Vagina (tissue), 2 donors: ENCODE data around the gene LSM6. TPM values are rescaled to one million over a fixed set of nuclear protein-coding genes. Genes with fewer than 3 reads are reported as not detected.

Experiments used
- DNase-seq, 2 donors: peaks; one replicate each; pipeline ENCODE4 v3.0.0-alpha.2; 2017; ENCODE audit errors: extremely low spot score in 2 of 2
- H3K27ac ChIP-seq: fragments of 200-600 bp; sonication (generic); one replicate; pipeline ENCODE4 v1.5.1; 2019
- H3K27me3 ChIP-seq: fragments of 200-600 bp; sonication (generic); one replicate; pipeline ENCODE4 v1.5.1; 2019
- H3K36me3 ChIP-seq, 2 donors: fragments of 200-600 bp; sonication (generic); one replicate each; pipeline ENCODE4 v1.5.1; 2017 to 2019
- H3K4me1 ChIP-seq: fragments of 200-600 bp; sonication (generic); one replicate; pipeline ENCODE4 v1.5.1; 2019
- H3K4me3 ChIP-seq, 2 donors: fragments of 200-600 bp; sonication (generic); 1 replicate in 1 of 2; 2 replicates in 1 of 2; pipeline ENCODE4 v1.5.1; 2016 to 2019
- H3K9me3 ChIP-seq: fragments of 200-600 bp; sonication (generic); one replicate; pipeline ENCODE4 v1.5.1; 2019
- POLR2A ChIP-seq, 2 donors: fragments of 450-650 bp; IDR thresholded peaks; one replicate each; pipeline ENCODE4 v1.6.1; 2017; ENCODE audit warnings: antibody characterized with exemption in 2 of 2, mild to moderate bottlenecking in 2 of 2, moderate library complexity in 2 of 2
- POLR2AphosphoS5 ChIP-seq, 2 donors: sonication (generic); formaldehyde crosslinking; IDR thresholded peaks; one replicate each; pipeline ENCODE4 v1.9.0; 2017; ENCODE audit warnings: antibody characterized with exemption in 2 of 2, mild to moderate bottlenecking in 2 of 2, low read depth in 1 of 2; ENCODE audit not compliant: insufficient read depth in 1 of 2
- intact Hi-C: fragments of 100-400 bp; cut with DNase I; formaldehyde crosslinking; loops from one replicate; pipeline ENCODE4 v1.15.1; 2023
- total RNA-seq: library from RNA; depleted of rRNA; stranded (reverse); fragments of >200 nt; gene quantifications from one replicate; pipeline ENCODE4 v1.2.3, GENCODE V29; 2016
- TF ChIP-seq, protein P1 (sequence below), 3 experiments: fragments of 450-650 bp in 2 of 3; fragments of 200-600 bp in 1 of 3; sonication (generic) in 1 of 3; IDR thresholded peaks; one replicate each; pipeline ENCODE4 v1.5.1; 2017 to 2019; ENCODE audit warnings: antibody characterized with exemption in 3 of 3, mild to moderate bottlenecking in 2 of 3, moderate library complexity in 2 of 3

LSM6 gene
- total RNA-seq, 1 donor from 2014 or later = 13.3 TPM

DNA sequence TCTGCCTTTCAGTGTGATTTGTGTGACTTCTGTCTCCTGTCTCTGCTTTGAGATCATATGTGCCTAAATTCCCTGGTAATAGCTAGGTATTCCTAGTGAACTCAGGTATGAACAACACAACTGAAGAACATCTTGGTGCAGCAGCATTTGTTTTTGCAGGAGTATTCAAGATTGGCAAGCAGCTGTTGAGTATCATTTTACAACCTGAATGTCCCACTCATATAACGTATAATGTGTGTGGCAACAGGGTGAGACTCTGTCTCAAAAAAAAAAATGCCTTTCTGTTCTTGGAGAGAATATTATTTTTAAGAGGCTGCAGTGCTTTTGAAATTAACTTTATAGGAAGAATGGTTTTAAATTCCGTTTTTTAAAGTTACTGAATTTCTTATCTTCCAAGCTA, 7.7 kb downstream of the LSM6 start:
- Histone ChIP-seq H3K4me3 (no peak overlapping the region), H3K27me3 (no peaks in the 10 kb centered on the region), H3K27ac (no peak overlapping the region), H3K9me3 (no peaks in the 10 kb centered on the region), H3K4me1 (peaks cover 35% of the 10 kb centered on the region), H3K36me3 (peaks cover 0 to 33% of the 10 kb centered on the region in 2 donors)
- intact Hi-C loops = no loop called here
- DNase-seq = no peak
- TF ChIP-seq POLR2A (IDR thresholded peaks at IDR 0.05) = no peak
- TF ChIP-seq POLR2AphosphoS5 (IDR thresholded peaks at IDR 0.05; ENCODE audit: insufficient read depth in 1 of 2, low read depth in 1 of 2) = no peak
- TF ChIP-seq, protein P1, sequence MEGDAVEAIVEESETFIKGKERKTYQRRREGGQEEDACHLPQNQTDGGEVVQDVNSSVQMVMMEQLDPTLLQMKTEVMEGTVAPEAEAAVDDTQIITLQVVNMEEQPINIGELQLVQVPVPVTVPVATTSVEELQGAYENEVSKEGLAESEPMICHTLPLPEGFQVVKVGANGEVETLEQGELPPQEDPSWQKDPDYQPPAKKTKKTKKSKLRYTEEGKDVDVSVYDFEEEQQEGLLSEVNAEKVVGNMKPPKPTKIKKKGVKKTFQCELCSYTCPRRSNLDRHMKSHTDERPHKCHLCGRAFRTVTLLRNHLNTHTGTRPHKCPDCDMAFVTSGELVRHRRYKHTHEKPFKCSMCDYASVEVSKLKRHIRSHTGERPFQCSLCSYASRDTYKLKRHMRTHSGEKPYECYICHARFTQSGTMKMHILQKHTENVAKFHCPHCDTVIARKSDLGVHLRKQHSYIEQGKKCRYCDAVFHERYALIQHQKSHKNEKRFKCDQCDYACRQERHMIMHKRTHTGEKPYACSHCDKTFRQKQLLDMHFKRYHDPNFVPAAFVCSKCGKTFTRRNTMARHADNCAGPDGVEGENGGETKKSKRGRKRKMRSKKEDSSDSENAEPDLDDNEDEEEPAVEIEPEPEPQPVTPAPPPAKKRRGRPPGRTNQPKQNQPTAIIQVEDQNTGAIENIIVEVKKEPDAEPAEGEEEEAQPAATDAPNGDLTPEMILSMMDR (IDR thresholded peaks at IDR 0.05) = no peak

DNA sequence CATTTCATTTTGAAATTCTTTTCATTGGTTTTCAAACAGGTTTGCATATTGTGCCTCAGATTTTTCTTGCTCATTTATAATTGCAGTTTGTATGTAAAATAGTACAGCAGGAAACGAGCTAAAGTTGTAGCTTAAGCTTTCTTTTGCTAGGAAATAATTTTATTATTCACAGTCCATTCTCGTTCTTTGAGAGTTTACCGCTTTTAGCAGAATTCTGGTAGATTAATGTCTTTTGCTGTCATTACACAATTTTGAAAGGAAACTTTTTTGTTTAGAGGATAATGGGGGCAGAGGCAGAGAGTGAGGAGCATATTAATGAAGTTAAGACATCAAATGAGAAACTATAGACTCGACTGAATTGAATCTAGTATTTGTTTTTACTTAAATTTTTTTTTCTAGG, 10.5 kb downstream of the LSM6 start:
- TF ChIP-seq POLR2A (IDR thresholded peaks at IDR 0.05) (no peak), POLR2AphosphoS5 (IDR thresholded peaks at IDR 0.05; ENCODE audit: insufficient read depth in 1 of 2, low read depth in 1 of 2) (no peak)
- TF ChIP-seq, protein P1 (IDR thresholded peaks at IDR 0.05) = no peak
- H3K27me3 ChIP-seq = no peaks in the 10 kb centered on the region
- peaks cover 7% of the 10 kb centered on the region for H3K4me1 ChIP-seq
- H3K9me3 ChIP-seq = no peaks in the 10 kb centered on the region
- intact Hi-C loops = no loop called here
- peaks cover 0 to 53% of the 10 kb centered on the region in 2 donors for H3K36me3 ChIP-seq
- H3K4me3 ChIP-seq = no peak overlapping the region
- DNase-seq = no peak
- H3K27ac ChIP-seq = no peak overlapping the region

DNA sequence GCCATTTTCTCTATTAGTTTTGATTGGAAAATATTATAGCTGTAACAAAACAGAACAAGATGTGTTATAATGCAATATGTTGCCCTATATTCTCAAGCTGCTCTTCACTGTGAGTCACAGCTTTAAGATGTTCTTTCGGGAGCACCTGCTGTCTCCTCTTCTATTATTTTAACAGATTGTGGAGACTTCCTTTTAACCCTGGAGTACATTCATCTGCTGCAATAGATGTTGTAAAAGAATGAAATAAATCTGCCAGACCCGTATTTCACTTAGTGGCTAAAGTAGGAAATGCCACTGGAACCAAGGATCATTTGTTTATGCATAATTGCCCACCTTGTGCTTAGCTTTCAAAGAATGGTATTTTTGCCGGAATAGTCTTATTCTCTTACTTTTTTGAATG, 11.1 kb downstream of the LSM6 start:
- TF ChIP-seq POLR2A (IDR thresholded peaks at IDR 0.05) = no peak
- no peak for TF ChIP-seq POLR2AphosphoS5 (IDR thresholded peaks at IDR 0.05; ENCODE audit: insufficient read depth in 1 of 2, low read depth in 1 of 2)
- TF ChIP-seq, protein P1 (IDR thresholded peaks at IDR 0.05) = no peak
- DNase-seq = no peak
- Histone ChIP-seq H3K27me3 (no peaks in the 10 kb centered on the region), H3K4me3 (no peak overlapping the region), H3K36me3 (peaks cover 0 to 59% of the 10 kb centered on the region in 2 donors), H3K27ac (no peak overlapping the region), H3K4me1 (peaks cover 1% of the 10 kb centered on the region), H3K9me3 (no peaks in the 10 kb centered on the region)
- intact Hi-C loops = no loop called here

- Histone ChIP-seq H3K4me1 (no peaks in the 10 kb centered on the region), H3K4me3 (no peak overlapping the region), H3K9me3 (no peaks in the 10 kb centered on the region), H3K36me3 (peaks cover 0 to 51% of the 10 kb centered on the region in 2 donors), H3K27me3 (no peaks in the 10 kb centered on the region), H3K27ac (no peak overlapping the region)
- TF ChIP-seq POLR2A (IDR thresholded peaks at IDR 0.05) = no peak
- no peak for TF ChIP-seq POLR2AphosphoS5 (IDR thresholded peaks at IDR 0.05; ENCODE audit: insufficient read depth in 1 of 2, low read depth in 1 of 2)
- TF ChIP-seq, protein P1 (IDR thresholded peaks at IDR 0.05) = no peak
- no peak for DNase-seq
- intact Hi-C loops = no loop called here
Measured at GRCh38 chr4:146190456-146190855, 14.9 kb downstream of the LSM6 start.

GRCh38 chr4:146191766-146192458, 16.4 kb downstream of the LSM6 start:
- TF ChIP-seq POLR2A (IDR thresholded peaks at IDR 0.05) (no peak), POLR2AphosphoS5 (IDR thresholded peaks at IDR 0.05; ENCODE audit: insufficient read depth in 1 of 2, low read depth in 1 of 2) (no peak)
- TF ChIP-seq, protein P1 (IDR thresholded peaks at IDR 0.05) = no peak
- Histone ChIP-seq H3K27ac (no peak overlapping the region), H3K9me3 (no peaks in the 10 kb centered on the region)

More at GRCh38 chr4:146191766-146192458, 16.4 kb downstream of the LSM6 start:
- peaks cover 0 to 45% of the 10 kb centered on the region in 2 donors for H3K36me3 ChIP-seq
- no peaks in the 10 kb centered on the region for H3K4me1 ChIP-seq
- DNase-seq = no peak
- intact Hi-C loops = no loop called here
- no peak overlapping the region for H3K4me3 ChIP-seq
- no peaks in the 10 kb centered on the region for H3K27me3 ChIP-seq
